Peyer's patch (tissue), 4 donors: Measurements from ENCODE around the gene DCLK2. TPM values are rescaled to one million over a fixed set of nuclear protein-coding genes. Genes with fewer than 3 reads are reported as not detected.

ENCODE experiments used
- DNase-seq, 3 donors: peaks; one replicate each; pipeline ENCODE4 v3.0.0-alpha.2; 2017 to 2019
- H3K27ac ChIP-seq, 4 donors: fragments of 200-600 bp; sonication (generic); one replicate each; pipeline ENCODE4 v1.5.1; 2016 to 2019
- H3K27me3 ChIP-seq, 2 donors: fragments of 200-600 bp; sonication (generic); one replicate each; pipeline ENCODE4 v1.5.1; 2019
- H3K36me3 ChIP-seq, 3 donors: fragments of 200-600 bp; sonication (generic); one replicate each; pipeline ENCODE4 v1.5.1; 2016 to 2019
- H3K4me1 ChIP-seq, 4 donors: fragments of 200-600 bp; sonication (generic); one replicate each; pipeline ENCODE4 v1.5.1; 2016 to 2019
- H3K4me3 ChIP-seq, 4 donors: fragments of 200-600 bp; sonication (generic); 1 replicate in 3 of 4; 2 replicates in 1 of 4; pipeline ENCODE4 v1.5.1; 2016 to 2019; ENCODE audit warnings: mild to moderate bottlenecking in 1 of 4
- H3K9me3 ChIP-seq, 4 donors: fragments of 200-600 bp; sonication (generic); one replicate each; pipeline ENCODE4 v1.5.1; 2016 to 2019; ENCODE audit warnings: mild to moderate bottlenecking in 1 of 4
- CTCF ChIP-seq, 6 experiments: fragments of 450-650 bp in 4 of 6; fragments of 200-600 bp in 2 of 6; sonication (generic) in 1 of 6; IDR thresholded peaks; one replicate each; pipeline ENCODE4 v1.5.1; 2017 to 2019; ENCODE audit warnings: antibody characterized with exemption in 6 of 6, mild to moderate bottlenecking in 3 of 6, moderate library complexity in 1 of 6
- POLR2A ChIP-seq, 2 donors: fragments of 450-650 bp; IDR thresholded peaks; one replicate each; pipeline ENCODE4 v1.5.1; 2017; ENCODE audit warnings: antibody characterized with exemption in 2 of 2, mild to moderate bottlenecking in 2 of 2, moderate library complexity in 2 of 2
- small RNA-seq, 2 donors: library from RNA; depleted of rRNA; stranded (forward); fragments of <200 nt; gene quantifications; one replicate each; pipeline ENCODE3, GENCODE V24; 2016
- total RNA-seq, 4 donors: library from RNA; depleted of rRNA; stranded (reverse); fragments of >200 nt; gene quantifications; one replicate each; pipeline ENCODE4 v1.1.0, GENCODE V29; 2016

The DCLK2 gene
- total RNA-seq, 4 donors from 2014 or later: 2.1 to 12.4 (median 3.1) TPM

GRCh38 chr4:150306719-150307118 lies 228.5 kb downstream of the DCLK2 start:
- Histone ChIP-seq H3K36me3 (no peaks in the 10 kb centered on the region), H3K9me3 (no peaks in the 10 kb centered on the region), H3K27ac (no peak overlapping the region), H3K4me1 (no peaks in the 10 kb centered on the region), H3K27me3 (no peaks in the 10 kb centered on the region), H3K4me3 (no peak overlapping the region)
- no peak for TF ChIP-seq POLR2A (IDR thresholded peaks at IDR 0.05)
- no peak for TF ChIP-seq CTCF (IDR thresholded peaks at IDR 0.05)
- no peak for DNase-seq

Small RNAs within 50 kb of the gene (small RNA-seq; reads per million reads assigned to genes)
- gene RNU7-194P: 0 reads per million in 2 donors
